Fibroblast of villous mesenchyme (primary cell): ENCODE results near the gene MGA. TPM values are rescaled to one million over a fixed set of nuclear protein-coding genes. Genes with fewer than 3 reads are reported as not detected.
A peak's percentile ranks its signal among the peaks of the same experiment; 100 is the strongest.

Experiments
- DNase-seq: peaks from one replicate; pipeline ENCODE4 v3.0.0-alpha.2; 2010; ENCODE audit warnings: low read depth
- H3K4me3 ChIP-seq: 2 replicates; pipeline ENCODE4 v1.5.1; 2011; ENCODE audit warnings: low read depth, mild to moderate bottlenecking, low read length
- CTCF ChIP-seq: IDR thresholded peaks from 2 replicates; pipeline ENCODE4 v1.5.1; 2012; ENCODE audit warnings: low read depth, mild to moderate bottlenecking, low read length; ENCODE audit not compliant: insufficient read depth
- total RNA-seq: library from RNA; depleted of rRNA; stranded (reverse); fragments of >200 nt; gene quantifications from 2 replicates; pipeline ENCODE4 v1.2.3, GENCODE V29; 2012

Gene MGA
- total RNA-seq, 1 donor = 41.5 TPM

GRCh38 chr15:41693757-41694156 lies 33.6 kb downstream of the MGA start:
- no peak for DNase-seq
- TF ChIP-seq CTCF = no peak
- H3K4me3 ChIP-seq = no peak overlapping the region

- peak; percentile 80 for DNase-seq
- H3K4me3 ChIP-seq = peak overlapping the region; percentile 16
- TF ChIP-seq CTCF = peak; percentile 53
These were observed 35.7 kb downstream of the MGA start for GRCh38 chr15:41695750-41696436.

DNA sequence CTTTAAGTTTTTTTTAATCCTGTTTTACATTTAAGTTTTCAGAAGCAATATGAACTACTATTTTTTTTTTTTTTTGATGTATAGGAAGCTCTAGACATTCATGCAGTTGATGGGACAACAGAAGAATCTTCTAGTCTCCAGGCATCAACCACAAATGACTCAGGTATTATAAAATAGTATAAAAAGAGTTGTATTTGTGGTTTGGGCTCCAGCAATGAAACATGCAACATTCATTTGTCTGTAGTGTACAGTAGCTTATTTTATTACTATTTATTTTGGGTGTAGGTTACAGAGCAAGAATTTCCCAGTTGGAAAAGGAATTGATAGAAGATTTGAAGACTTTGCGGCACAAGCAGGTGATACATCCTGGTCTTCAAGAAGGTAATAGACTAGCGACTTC lies 38.6 kb downstream of the MGA start:
- DNase-seq = no peak
- TF ChIP-seq CTCF = no peak
- no peak overlapping the region for H3K4me3 ChIP-seq

GRCh38 chr15:41703120-41703519 lies 42.9 kb downstream of the MGA start:
- no peak for DNase-seq
- no peak for TF ChIP-seq CTCF
- H3K4me3 ChIP-seq = no peak overlapping the region

DNA sequence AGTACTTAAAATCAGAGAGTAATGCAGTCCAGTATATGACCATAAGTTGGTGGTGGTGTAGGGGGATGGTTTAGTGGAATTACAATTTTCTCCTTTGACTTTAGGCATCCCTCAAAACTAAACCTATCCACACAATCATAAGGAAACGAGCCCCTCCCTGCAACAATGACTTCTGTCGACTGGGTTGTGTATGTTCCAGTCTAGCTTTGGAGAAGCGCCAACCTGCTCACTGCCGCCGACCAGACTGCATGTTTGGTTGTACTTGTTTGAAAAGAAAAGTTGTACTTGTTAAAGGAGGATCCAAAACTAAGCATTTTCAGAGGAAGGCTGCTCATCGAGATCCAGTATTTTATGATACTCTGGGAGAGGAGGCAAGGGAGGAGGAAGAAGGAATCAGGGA lies 52.8 kb downstream of the MGA start:
- TF ChIP-seq CTCF = no peak
- no peak overlapping the region for H3K4me3 ChIP-seq
- no peak for DNase-seq

DNA sequence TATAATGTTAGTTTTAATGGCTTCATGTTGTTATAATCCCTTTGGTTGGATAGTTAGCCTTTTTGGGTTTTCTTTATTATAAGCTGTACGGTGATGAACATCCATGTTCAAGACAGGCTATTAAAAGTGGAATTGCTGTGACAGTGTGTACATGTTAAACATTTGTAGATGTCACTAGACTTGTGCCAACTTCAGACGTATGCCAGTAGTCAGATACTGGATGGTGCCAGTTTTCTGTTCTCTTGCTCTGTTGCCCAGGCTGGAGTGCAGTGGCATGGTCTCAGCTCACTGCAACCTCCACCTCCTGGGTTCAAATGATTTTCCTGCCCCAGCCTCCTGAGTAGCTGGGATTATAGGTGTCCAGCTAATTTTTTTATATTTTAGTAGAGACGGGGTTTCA lies 54.1 kb downstream of the MGA start:
- no peak overlapping the region for H3K4me3 ChIP-seq
- DNase-seq = no peak
- no peak for TF ChIP-seq CTCF

GRCh38 chr15:41716864-41717263 lies 56.7 kb downstream of the MGA start:
- DNase-seq = no peak
- no peak for TF ChIP-seq CTCF
- no peak overlapping the region for H3K4me3 ChIP-seq
